GM19452 (cell line): ENCODE measurements around the gene ZMYND8.
A peak's percentile ranks its signal among the peaks of the same experiment; 100 is the strongest.
"Not testable (repeated sequence)": the region's sequence is repeated elsewhere in the genome, so short reads cannot be mapped to it uniquely, and the experiment has no call there.

ENCODE experiments used
- ATAC-seq: cut with Tn5 transposase; IDR thresholded peaks from one replicate; pipeline ENCODE4 v1.9.1; 2021; ENCODE audit not compliant: unreplicated experiment

Gene ZMYND8

GRCh38 chr20:47373206-47373733 lies 16.8 kb upstream of the ZMYND8 start:
- no peak for ATAC-seq

DNA sequence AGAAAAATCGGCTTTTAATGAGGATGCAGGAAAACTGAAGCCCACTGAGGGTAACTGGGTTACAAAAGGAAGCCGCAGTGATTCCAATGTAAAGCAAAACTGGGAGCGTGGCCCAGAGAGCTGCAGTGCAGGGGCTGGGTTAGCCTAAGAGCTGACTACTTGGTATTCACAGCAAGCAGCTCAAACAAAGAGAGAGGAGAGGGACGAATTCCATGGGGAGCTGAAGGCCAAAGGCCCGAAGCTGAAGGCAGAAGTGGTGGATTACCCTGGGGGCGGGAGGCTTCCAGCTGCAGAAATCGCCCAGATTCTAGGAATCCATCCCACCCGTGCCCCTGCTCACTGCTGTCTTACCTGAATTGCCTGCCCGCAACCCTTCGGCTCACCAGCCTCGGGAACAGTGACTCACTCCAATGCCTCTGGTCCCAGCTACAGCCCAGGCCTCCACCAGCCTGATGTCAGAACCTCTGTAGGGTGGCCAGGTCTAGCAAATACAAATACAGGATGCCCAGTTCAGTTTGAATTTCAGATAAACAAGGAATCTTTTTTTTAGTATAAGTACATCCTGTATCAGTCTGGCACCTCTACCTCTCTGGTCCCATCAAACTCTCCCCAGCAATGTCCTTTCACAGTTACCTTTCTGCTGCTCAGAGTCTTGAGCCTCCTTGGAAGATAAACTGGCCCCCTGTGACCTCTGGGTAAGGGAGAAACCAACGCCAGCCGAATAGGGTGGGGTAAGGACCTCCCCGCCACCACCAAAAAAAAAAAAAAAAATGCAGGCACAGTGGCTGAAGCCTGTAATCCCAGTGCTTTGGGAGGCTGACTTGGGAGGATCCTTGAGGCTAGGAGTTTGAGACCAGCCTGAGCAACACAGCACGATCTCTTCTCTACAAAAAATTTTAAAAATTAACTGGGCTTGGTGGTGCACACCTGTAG lies 14.6 kb upstream of the ZMYND8 start:
- no peak for ATAC-seq

DNA sequence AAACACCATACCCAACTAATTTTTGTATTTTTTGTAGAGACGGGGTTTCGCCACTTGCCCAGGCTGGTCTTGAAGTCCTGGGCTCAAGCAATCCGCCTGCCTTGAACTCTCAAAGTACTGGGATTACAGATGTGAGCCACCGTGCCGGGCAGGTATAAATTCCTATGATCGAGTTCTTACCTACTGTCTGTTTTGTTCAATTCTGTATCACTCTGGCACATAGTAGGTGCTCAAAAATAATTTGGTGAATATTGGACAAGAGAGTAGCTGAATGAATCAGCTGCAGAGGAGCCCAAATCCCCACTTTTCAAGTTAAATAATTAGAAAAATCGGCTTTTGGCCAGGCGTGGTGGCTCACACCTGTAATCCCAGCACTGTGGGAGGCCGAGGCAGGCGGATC lies 13.7 kb upstream of the ZMYND8 start:
- ATAC-seq: no peak

DNA sequence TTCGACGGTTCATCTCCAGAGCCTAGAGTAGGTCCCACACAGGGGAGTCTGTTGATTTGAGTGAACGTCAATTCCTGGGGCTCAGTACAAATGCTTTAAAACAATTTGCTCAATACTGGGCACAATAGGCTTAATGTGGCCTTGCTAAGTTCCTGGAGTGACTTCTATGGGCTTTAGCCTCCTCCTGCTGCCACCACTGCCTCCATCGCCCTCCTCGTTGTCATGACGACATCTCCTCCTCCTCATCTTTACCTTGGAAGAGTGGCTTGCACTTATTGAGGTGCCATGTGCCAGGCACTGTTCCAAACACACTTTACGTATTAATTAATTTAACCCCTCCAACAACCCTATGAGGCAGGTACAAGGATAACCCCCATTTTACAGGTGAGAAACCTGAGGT lies 11.8 kb upstream of the ZMYND8 start:
- no peak for ATAC-seq

GRCh38 chr20:47366301-47366700 lies 9.8 kb upstream of the ZMYND8 start:
- not testable (repeated sequence) for ATAC-seq

DNA sequence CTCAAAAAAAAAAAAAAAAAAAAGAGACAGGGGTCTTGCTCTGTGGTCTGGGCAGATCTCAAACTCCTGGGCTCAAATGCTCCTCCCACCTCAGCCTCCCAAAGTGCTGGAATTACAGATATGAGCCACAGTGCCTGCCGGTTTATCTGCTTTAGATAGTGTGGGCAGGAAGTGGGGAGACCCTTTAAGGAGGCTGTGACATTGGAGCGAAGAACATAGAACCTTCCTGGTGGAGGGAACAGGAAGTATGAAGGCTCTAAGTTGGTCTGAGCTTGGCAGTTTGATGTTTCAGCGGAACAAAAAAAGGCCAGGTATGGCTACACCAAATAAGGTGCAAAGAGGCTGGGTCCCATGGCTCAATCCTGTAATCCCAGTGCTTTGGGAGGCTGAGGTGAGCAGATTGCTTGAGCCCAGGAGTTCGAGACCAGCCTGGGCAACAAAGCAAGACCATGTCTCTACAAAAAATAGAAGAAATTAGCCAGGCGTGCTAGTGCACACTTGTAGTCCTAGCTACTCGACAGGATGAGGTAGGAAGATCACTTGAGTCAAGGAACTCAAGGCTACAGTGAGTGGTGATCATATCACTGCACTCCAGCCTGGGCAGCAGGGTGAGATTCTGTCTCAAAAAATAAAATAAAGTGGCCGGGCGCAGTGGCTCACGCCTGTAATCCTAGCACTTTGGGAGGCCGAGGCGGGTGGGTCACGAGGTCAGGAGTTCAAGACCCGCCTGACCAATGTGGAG lies 8.7 kb upstream of the ZMYND8 start:
- no peak for ATAC-seq

DNA sequence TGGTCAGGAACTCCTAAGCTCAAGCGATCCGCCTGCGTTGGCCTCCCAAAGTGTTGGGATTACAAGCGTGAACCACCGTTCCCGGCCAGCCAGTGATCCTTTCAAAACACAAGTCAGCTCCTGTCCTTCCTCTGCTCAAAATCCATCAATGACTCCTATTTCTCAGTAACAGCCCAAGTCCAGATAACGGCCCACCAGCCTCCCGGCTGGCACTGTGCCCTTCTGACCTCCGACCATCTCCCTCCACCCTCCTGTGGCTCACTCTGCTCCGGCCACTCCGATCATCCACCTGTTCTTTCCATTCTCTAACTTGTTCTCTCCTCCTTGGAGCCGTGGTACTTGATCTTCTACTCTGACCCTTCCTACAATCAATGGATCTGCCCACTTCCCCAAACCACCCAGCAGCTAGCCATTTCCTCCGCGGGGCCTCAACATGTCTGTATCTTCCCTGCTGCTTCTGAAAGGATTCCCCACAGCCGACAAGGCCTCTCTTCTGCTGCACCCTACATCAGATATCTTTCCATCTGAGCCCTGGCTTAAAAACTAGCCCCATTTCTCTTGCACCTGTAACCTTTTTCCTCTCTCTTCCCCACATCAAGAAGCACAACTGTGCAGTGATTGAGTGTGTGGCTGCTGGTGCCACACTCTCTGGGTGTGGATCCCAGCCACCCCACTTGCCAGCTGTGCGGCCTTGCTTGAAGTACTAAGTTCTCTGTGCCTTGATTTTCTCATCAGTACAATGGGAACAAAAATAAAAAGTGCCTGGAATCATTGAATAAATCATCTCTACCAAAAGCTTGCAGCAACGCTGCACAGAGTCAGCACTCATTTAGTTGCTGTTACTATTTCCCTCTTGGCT lies 6.1 kb upstream of the ZMYND8 start:
- no peak for ATAC-seq

DNA sequence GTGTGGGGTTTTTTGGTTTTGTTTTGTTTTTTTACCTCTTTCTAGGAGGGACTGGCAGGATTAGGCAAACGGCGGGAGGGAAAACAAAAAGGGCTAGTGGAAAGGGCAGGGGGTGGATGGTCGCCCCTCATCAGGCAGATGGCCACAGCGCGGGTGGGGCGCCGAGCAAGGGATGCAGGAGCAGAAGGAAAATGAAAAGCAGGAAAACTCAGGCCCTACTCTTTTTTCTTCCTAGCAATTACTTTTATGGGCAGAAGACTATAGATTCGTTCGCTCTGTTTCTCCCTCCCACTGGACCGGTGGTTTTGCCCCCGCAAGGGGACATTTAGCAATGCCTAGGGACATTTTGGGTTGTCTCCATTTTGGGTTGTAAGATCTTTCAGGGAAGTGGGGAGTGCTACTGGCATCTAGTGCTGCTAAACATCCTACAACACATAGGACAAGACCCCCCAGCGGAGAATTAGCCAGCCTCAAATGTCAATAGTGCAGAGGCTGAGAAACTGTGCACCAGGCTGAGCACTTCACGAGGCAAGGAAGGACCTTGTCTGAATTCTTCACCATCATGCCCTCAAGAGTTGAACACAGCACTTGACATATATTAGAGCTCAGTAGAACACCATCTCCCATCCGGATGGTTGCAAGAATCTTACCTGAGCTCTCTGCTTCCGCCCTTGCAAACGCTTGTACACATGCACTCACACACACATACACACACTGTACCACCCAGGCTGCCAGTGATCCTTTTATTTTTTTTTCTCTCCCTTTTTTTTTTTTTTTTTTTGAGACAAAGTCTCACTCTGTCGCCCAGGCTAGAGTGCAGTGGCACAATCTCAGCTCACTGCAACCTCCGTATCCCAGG lies 4.8 kb upstream of the ZMYND8 start:
- no peak for ATAC-seq

GRCh38 chr20:47360297-47361056 lies 4.0 kb upstream of the ZMYND8 start:
- no peak for ATAC-seq

DNA sequence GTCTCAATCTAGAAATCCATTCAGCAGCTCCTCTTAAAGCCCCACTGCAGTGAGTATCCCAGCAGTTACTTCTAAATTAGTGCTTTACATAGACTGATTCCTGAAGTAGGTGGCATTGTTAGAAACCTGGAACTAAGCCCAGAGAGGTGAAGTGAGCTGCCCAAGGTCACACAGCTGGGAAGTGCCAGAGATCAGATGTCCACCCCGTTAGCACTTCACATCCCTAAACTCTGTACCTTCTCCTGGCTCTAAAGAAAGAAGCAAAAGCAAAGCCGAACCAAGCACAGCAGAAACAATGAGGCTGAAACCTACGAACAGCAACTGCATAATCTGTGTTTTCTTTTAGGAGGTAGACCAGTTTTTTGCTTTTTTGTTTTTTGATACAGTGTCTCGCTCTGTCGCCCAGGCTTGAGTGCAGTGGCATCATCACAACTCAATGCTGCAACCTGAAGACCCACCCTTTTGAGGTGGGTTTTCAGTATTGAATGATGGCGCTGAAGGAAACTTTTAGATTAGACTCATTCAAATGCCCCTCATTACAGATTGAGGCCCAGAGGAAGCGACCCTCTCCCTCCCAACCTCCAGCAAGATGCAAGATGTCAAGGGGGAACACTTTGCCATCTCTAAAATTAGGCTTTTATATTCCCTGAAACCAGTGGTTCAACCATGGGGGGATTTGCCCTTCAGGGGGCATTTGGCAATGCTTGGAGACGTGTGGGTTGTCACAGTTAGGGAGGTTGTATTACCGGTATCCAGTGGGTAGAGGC lies 3.2 kb upstream of the ZMYND8 start:
- no peak for ATAC-seq

- ATAC-seq: no peak
Measured at GRCh38 chr20:47358672-47359529, 2.4 kb upstream of the ZMYND8 start.

GRCh38 chr20:47358039-47358671 lies 1.7 kb upstream of the ZMYND8 start:
- ATAC-seq: no peak

DNA sequence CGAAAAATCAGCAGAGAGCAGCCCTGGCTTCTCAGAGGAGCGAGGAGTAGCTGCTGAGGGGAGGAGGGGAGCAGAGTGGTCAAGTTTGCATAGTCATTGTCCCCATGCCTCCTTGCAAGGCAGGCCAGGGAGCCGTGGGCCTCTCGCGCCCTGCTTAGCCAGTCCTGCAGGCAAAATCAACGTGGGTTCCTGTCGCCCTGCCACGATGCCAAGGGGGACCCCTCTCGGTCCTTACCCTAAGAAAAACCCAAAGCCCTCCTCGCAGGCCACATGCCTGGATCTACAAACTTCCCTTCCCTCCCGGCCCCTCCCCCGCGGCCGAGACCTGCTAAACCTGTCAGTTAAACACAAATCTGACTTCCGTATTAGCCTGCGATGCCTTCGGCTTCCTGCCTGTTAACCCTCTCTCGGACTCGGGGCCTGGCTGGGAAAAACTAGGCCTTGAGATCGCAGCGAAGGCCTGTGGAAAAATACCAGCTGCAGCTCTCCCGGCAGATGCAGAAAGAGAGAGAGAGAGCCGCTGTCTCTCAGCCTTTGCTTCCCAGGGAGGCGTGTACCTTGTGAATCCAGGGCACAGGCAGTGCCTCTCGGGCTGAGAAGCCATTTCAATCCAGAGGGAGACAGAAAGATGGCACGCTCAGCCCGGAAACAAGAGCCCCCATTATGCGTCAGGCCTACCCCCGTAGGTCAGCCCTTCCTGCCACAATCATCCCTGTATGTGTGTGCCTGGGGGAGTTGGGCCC lies 968 bp upstream of the ZMYND8 start:
- peak; percentile 53 for ATAC-seq

GRCh38 chr20:47356220-47356525 lies 326 bp downstream of the ZMYND8 start:
- ATAC-seq: no peak

- no peak for ATAC-seq
Measured at GRCh38 chr20:47355489-47356219, 845 bp downstream of the ZMYND8 start.
